H9 (cell line): ENCODE data around the gene USP6NL. TPM values are rescaled to one million over a fixed set of nuclear protein-coding genes. Genes with fewer than 3 reads are reported as not detected.

Experiments used
- DNase-seq: peaks from one replicate; pipeline ENCODE4 v3.0.0-alpha.2; 2017
- H2AFZ ChIP-seq: one replicate; pipeline ENCODE4 v1.6.1; 2013; ENCODE audit warnings: mild to moderate bottlenecking, low read length, control low read depth, moderate library complexity
- H2AK5ac ChIP-seq: 2 replicates; pipeline ENCODE4 v1.6.1; 2013; ENCODE audit warnings: low read length, control low read depth, mixed read lengths; ENCODE audit not compliant: insufficient read length
- H2BK120ac ChIP-seq: one replicate; pipeline ENCODE4 v1.6.1; 2013; ENCODE audit warnings: low read depth, mild to moderate bottlenecking, low read length, control low read depth, inconsistent platforms; ENCODE audit not compliant: poor library complexity, severe bottlenecking
- H2BK12ac ChIP-seq: 2 replicates; pipeline ENCODE4 v1.6.1; 2013; ENCODE audit warnings: low read length, control low read depth, mixed read lengths, low read depth; ENCODE audit not compliant: insufficient read length
- H2BK15ac ChIP-seq: 2 replicates; pipeline ENCODE4 v1.6.1; 2013; ENCODE audit warnings: low read depth, low read length, control low read depth
- H2BK20ac ChIP-seq: one replicate; pipeline ENCODE4 v1.6.1; 2013; ENCODE audit warnings: low read depth, mild to moderate bottlenecking, low read length, control low read depth, inconsistent platforms; ENCODE audit not compliant: poor library complexity, severe bottlenecking
- H2BK5ac ChIP-seq: 2 replicates; pipeline ENCODE4 v1.6.1; 2013; ENCODE audit warnings: low read length, control low read depth, mixed read lengths; ENCODE audit not compliant: insufficient read length
- H3K14ac ChIP-seq: 2 replicates; pipeline ENCODE4 v1.6.1; 2013; ENCODE audit warnings: low read length, control low read depth; ENCODE audit not compliant: insufficient read depth
- H3K18ac ChIP-seq: 2 replicates; pipeline ENCODE4 v1.6.1; 2013; ENCODE audit warnings: low read depth, mild to moderate bottlenecking, mixed read lengths, low read length, control low read depth; ENCODE audit not compliant: insufficient read length
- H3K23ac ChIP-seq: 2 replicates; pipeline ENCODE4 v1.6.1; 2013; ENCODE audit warnings: low read length, control low read depth, mixed read lengths, low read depth; ENCODE audit not compliant: insufficient read length
- H3K23me2 ChIP-seq: 2 replicates; pipeline ENCODE4 v1.6.1; 2013; ENCODE audit warnings: low read depth, mild to moderate bottlenecking, mixed read lengths, low read length, control low read depth; ENCODE audit not compliant: insufficient read length, poor library complexity, severe bottlenecking
- H3K27ac ChIP-seq: 2 replicates; pipeline ENCODE4 v1.5.1; 2013; ENCODE audit warnings: low read length, control low read depth, mixed read lengths, low read depth; ENCODE audit not compliant: insufficient read length
- H3K27me3 ChIP-seq: 2 replicates; pipeline ENCODE4 v1.6.1; 2013; ENCODE audit warnings: low read length, control low read depth, inconsistent platforms; ENCODE audit not compliant: insufficient read depth
- H3K4ac ChIP-seq: 2 replicates; pipeline ENCODE4 v1.6.1; 2013; ENCODE audit warnings: low read depth, mild to moderate bottlenecking, control low read depth, inconsistent platforms, low read length, moderate library complexity
- H3K4me1 ChIP-seq: 2 replicates; pipeline ENCODE4 v1.6.1; 2013; ENCODE audit warnings: low read length, control low read depth, inconsistent platforms; ENCODE audit not compliant: insufficient read depth
- H3K4me2 ChIP-seq: 2 replicates; pipeline ENCODE4 v1.6.1; 2013; ENCODE audit warnings: low read length, control low read depth, mixed read lengths; ENCODE audit not compliant: insufficient read length, insufficient read depth
- H3K56ac ChIP-seq: 2 replicates; pipeline ENCODE4 v1.6.1; 2013; ENCODE audit warnings: low read depth, mild to moderate bottlenecking, mixed read lengths, low read length, control low read depth; ENCODE audit not compliant: insufficient read length
- H3K79me1 ChIP-seq: 2 replicates; pipeline ENCODE4 v1.6.1; 2013; ENCODE audit warnings: low read depth, mild to moderate bottlenecking, moderate library complexity, low read length, control low read depth, inconsistent platforms; ENCODE audit not compliant: insufficient read depth, poor library complexity, severe bottlenecking
- H3K79me2 ChIP-seq: 2 replicates; pipeline ENCODE4 v1.6.1; 2013; ENCODE audit warnings: low read length, control low read depth, inconsistent platforms; ENCODE audit not compliant: insufficient read depth
- H3K9ac ChIP-seq: 2 replicates; pipeline ENCODE4 v1.6.1; 2013; ENCODE audit warnings: low read length, control low read depth, mixed read lengths; ENCODE audit not compliant: insufficient read length; ENCODE audit errors: extremely low read depth
- H3K9me3 ChIP-seq: one replicate; pipeline ENCODE4 v1.6.1; 2013; ENCODE audit warnings: low read depth, low read length, inconsistent platforms; ENCODE audit not compliant: control insufficient read depth
- H3T11ph ChIP-seq: one replicate; pipeline ENCODE4 v1.6.1; 2013; ENCODE audit warnings: mild to moderate bottlenecking, low read length, control low read depth, inconsistent platforms
- H4K20me1 ChIP-seq: one replicate; pipeline ENCODE4 v1.6.1; 2013; ENCODE audit not compliant: control insufficient read depth, insufficient read length, insufficient read depth
- H4K5ac ChIP-seq: 2 replicates; pipeline ENCODE4 v1.6.1; 2013; ENCODE audit warnings: low read depth, mild to moderate bottlenecking, mixed read lengths, low read length, control low read depth; ENCODE audit not compliant: insufficient read length
- H4K8ac ChIP-seq: replicated peaks from 2 replicates; pipeline ENCODE4 v1.6.1; 2013; ENCODE audit warnings: low read length, control low read depth, mixed read lengths, low read depth; ENCODE audit not compliant: insufficient read length
- H4K91ac ChIP-seq: 2 replicates; pipeline ENCODE4 v1.6.1; 2013; ENCODE audit warnings: low read depth, mild to moderate bottlenecking, moderate library complexity, mixed read lengths, low read length, control low read depth; ENCODE audit not compliant: insufficient read length
- H3K27ac Mint-ChIP-seq, 3 experiments: 2 replicates in 2 of 3; 3 replicates in 1 of 3; pipeline ENCODE4 v1.8.0; 2020 to 2021; ENCODE audit warnings: mixed read lengths in 3 of 3, mild to moderate bottlenecking in 1 of 3, moderate library complexity in 1 of 3
- H3K27me3 Mint-ChIP-seq: 2 replicates; pipeline ENCODE4 v1.8.0; 2021; ENCODE audit warnings: low read depth, mild to moderate bottlenecking, moderate library complexity, mixed read lengths
- H3K36me3 Mint-ChIP-seq, 3 experiments: 2 replicates in 2 of 3; 3 replicates in 1 of 3; pipeline ENCODE4 v1.8.0; 2020 to 2021; ENCODE audit warnings: low read depth in 3 of 3, mixed read lengths in 3 of 3; ENCODE audit not compliant: insufficient read depth in 1 of 3
- H3K4me1 Mint-ChIP-seq, 2 experiments: 2 replicates each; pipeline ENCODE4 v1.8.0; 2020; ENCODE audit warnings: mixed read lengths in 2 of 2
- H3K4me3 Mint-ChIP-seq, 2 experiments: 2 replicates in 1 of 2; 3 replicates in 1 of 2; pipeline ENCODE4 v1.8.0; 2020 to 2021; ENCODE audit warnings: mild to moderate bottlenecking in 2 of 2, mixed read lengths in 2 of 2, moderate library complexity in 1 of 2
- H3K9me3 Mint-ChIP-seq, 2 experiments: 2 replicates in 1 of 2; 3 replicates in 1 of 2; pipeline ENCODE4 v1.8.0; 2020; ENCODE audit warnings: mild to moderate bottlenecking in 2 of 2, mixed read lengths in 2 of 2, moderate library complexity in 1 of 2
- whole genome bisulfite sequencing: extraction: QIAGEN DNeasy Blood & Tissue Kit; methylation state at CpG from one replicate; pipeline ENCODE4 v1.1.7; 2013; ENCODE audit warnings: missing lambda C conversion rate, low lambda C conversion rate, mixed read lengths; ENCODE audit not compliant: insufficient read length; ENCODE audit errors: extremely low coverage; 5-methylcytosine and 5-hydroxymethylcytosine counted together
- total RNA-seq: library from RNA; stranded (reverse); gene quantifications from 2 replicates; pipeline ENCODE4 v1.2.1, GENCODE V29; 2021
- TF ChIP-seq, protein P1 (sequence below): fragments of 200-600 bp; sonication (generic); conservative IDR thresholded peaks from 3 replicates; pipeline ENCODE4 v1.8.0; 2021; ENCODE audit warnings: antibody characterized with exemption, mild to moderate bottlenecking

Gene USP6NL
- total RNA-seq, 1 experiment from 2014 or later: 28.3 TPM

DNA sequence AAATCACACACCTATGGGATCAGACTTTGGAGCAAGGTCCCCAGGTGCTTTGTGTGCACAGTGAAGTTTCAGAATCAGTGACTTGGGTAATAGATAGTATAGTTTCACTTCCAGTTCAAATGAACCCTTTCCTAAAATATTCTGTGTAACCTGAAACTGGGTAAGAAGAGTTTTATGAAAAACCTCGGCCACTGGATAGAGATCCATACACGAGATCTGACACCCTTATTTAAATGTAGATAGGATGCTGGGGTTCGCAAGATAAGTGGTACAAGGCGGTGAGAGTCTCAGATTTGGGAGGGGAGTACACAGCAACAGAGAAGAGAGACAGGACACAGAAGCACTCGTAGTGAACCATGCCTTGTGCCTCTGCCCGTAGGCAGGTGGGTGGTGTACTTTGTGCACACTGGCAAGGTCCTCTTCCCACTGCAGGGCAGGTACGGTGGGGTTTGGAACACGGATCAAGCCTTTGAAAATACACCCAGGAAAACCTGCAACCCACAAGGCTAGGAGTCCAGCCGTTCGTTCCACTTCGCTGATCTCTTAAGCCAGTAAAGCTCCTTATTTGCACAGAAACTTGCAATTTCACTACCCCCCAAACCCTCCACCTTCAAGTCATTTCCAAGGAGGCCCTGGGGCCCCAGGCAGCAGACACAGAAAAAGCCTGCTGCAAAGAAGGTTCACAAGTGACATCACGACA is 162.8 kb downstream of the USP6NL start:
- DNase-seq: no peak
- no peaks in the 10 kb centered on the region for H3K9me3 Mint-ChIP-seq
- Histone ChIP-seq H3K79me2 (no peaks in the 10 kb centered on the region), H3K56ac (no peak overlapping the region), H4K20me1 (no peaks in the 10 kb centered on the region), H2BK12ac (no peak overlapping the region), H2AFZ (no peak overlapping the region), H3K23ac (no peak overlapping the region), H3K27me3 (no peaks in the 10 kb centered on the region), H3K23me2 (no peaks in the 10 kb centered on the region), H3K4me1 (no peaks in the 10 kb centered on the region; the same call in 1 of the 2 replicates), H3K9ac (no peak overlapping the region), H2BK120ac (no peak overlapping the region), H3K4me2 (no peak overlapping the region), H3K27ac (no peak overlapping the region), H3K18ac (no peak overlapping the region), H2AK5ac (no peak overlapping the region), H3K79me1 (no peaks in the 10 kb centered on the region), H2BK20ac (no peak overlapping the region), H2BK5ac (no peak overlapping the region), H4K5ac (no peak overlapping the region), H3T11ph (no peak overlapping the region), H3K9me3 (no peaks in the 10 kb centered on the region), H4K8ac (no peak overlapping the region), H3K4ac (no peak overlapping the region), H3K14ac (no peak overlapping the region), H4K91ac (no peak overlapping the region), H2BK15ac (no peak overlapping the region)
- H3K4me1 Mint-ChIP-seq: peaks cover 21 to 24% of the 10 kb centered on the region in 2 experiments
- TF ChIP-seq, protein P1, sequence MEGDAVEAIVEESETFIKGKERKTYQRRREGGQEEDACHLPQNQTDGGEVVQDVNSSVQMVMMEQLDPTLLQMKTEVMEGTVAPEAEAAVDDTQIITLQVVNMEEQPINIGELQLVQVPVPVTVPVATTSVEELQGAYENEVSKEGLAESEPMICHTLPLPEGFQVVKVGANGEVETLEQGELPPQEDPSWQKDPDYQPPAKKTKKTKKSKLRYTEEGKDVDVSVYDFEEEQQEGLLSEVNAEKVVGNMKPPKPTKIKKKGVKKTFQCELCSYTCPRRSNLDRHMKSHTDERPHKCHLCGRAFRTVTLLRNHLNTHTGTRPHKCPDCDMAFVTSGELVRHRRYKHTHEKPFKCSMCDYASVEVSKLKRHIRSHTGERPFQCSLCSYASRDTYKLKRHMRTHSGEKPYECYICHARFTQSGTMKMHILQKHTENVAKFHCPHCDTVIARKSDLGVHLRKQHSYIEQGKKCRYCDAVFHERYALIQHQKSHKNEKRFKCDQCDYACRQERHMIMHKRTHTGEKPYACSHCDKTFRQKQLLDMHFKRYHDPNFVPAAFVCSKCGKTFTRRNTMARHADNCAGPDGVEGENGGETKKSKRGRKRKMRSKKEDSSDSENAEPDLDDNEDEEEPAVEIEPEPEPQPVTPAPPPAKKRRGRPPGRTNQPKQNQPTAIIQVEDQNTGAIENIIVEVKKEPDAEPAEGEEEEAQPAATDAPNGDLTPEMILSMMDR: no peak
- peaks cover 0 to 4% (median 1%) of the 10 kb centered on the region in 3 experiments; a peak in 1 of 7 replicates for H3K36me3 Mint-ChIP-seq
- peaks cover 5% of the 10 kb centered on the region for H3K27me3 Mint-ChIP-seq
- H3K27ac Mint-ChIP-seq: 0 out of 7 replicates have a peak overlapping the region, but pooled peaks of 1 of the 3 experiments have one; percentile 11
- no peak overlapping the region for H3K4me3 Mint-ChIP-seq
- WGBS: no CpG with 5 or more reads among the region's 12 CpGs
